Endothelial cell of umbilical vein (primary cell): ENCODE measurements around the gene SDCBP2. TPM values are rescaled to one million over a fixed set of nuclear protein-coding genes. Genes with fewer than 3 reads are reported as not detected.

Source experiments
- BruUV-seq: library from RNA; stranded (reverse); fragments of 400-500 nt; replicated peaks from 2 replicates; lab custom pipeline; 2021; lab: Mats Ljungman, UMichigan
- CTCF ChIA-PET: fragments of 300-600, 350-600 bp; sonication (Branson Sonifier 250); formaldehyde crosslinking; loops from one replicate; lab custom pipeline; 2021; ENCODE audit warnings: antibody characterized with exemption, inconsistent platforms; lab: Charles Lee
- POLR2A ChIA-PET: fragments of 300-600, 350-600 bp; sonication (Branson Sonifier 250); formaldehyde crosslinking; loops from one replicate; lab custom pipeline; 2021; ENCODE audit warnings: antibody characterized with exemption, inconsistent platforms; lab: Charles Lee
- DNase-seq: peaks from one replicate; pipeline ENCODE4 v3.0.0-alpha.2; 2011; ENCODE audit warnings: low read depth, low spot score
- FAIRE-seq: peaks from 2 replicates; lab custom pipeline; 2011; peaks lifted over from hg19 to GRCh38; lab: Jason Lieb, UNC
- H2AFZ ChIP-seq: 2 replicates; pipeline ENCODE4 v1.6.0; 2012; ENCODE audit warnings: low read depth, low read length, control low read depth, inconsistent platforms
- H3K27ac ChIP-seq: 2 replicates; pipeline ENCODE4 v1.5.1; 2011; ENCODE audit warnings: low read depth, mild to moderate bottlenecking, control low read depth, low read length, moderate library complexity; ENCODE audit not compliant: insufficient read depth
- H3K27me3 ChIP-seq, 2 experiments: 2 replicates each; pipeline versions ENCODE4 v1.6.0 to v1.6.1; 2011; ENCODE audit warnings: low read length in 2 of 2, mixed read lengths in 1 of 2; ENCODE audit not compliant: control insufficient read depth in 2 of 2, insufficient read depth in 2 of 2
- H3K36me3 ChIP-seq, 2 experiments: 2 replicates in 1 of 2; 3 replicates in 1 of 2; pipeline ENCODE4 v1.5.1; 2011; ENCODE audit warnings: low read length in 2 of 2, mild to moderate bottlenecking in 1 of 2, moderate library complexity in 1 of 2; ENCODE audit not compliant: control insufficient read depth in 2 of 2, insufficient read depth in 2 of 2; ENCODE audit errors: extremely low read depth in 1 of 2
- H3K4me1 ChIP-seq: 3 replicates; pipeline ENCODE4 v1.5.1; 2011; ENCODE audit warnings: mild to moderate bottlenecking, low read length; ENCODE audit not compliant: control insufficient read depth, insufficient read depth; ENCODE audit errors: extremely low read depth
- H3K4me2 ChIP-seq: 2 replicates; pipeline ENCODE4 v1.6.1; 2011; ENCODE audit warnings: low read length, control low read depth, mixed read lengths; ENCODE audit not compliant: insufficient read depth
- H3K4me3 ChIP-seq, 3 experiments: fragments of 200-600 bp in 1 of 3; sonication (generic), shearing (Covaris generic) in 1 of 3; replicated peaks in 1 of 3; 2 replicates each; pipeline ENCODE4 v1.5.1; 2011 to 2016; ENCODE audit warnings: control low read depth in 3 of 3, low read length in 3 of 3, mild to moderate bottlenecking in 2 of 3, inconsistent platforms in 1 of 3, low read depth in 1 of 3, moderate library complexity in 1 of 3; ENCODE audit not compliant: insufficient read depth in 1 of 3
- H3K79me2 ChIP-seq: 2 replicates; pipeline ENCODE4 v1.6.0; 2012; ENCODE audit warnings: low read length, inconsistent platforms; ENCODE audit not compliant: control insufficient read depth, insufficient read depth
- H3K9ac ChIP-seq: replicated peaks from 2 replicates; pipeline ENCODE3; 2011; ENCODE audit warnings: low read length, control low read depth; ENCODE audit not compliant: insufficient read depth; ENCODE audit errors: extremely low read depth
- H3K9me1 ChIP-seq: replicated peaks from 3 replicates; pipeline ENCODE4 v1.6.0; 2011; ENCODE audit warnings: mild to moderate bottlenecking, low read length; ENCODE audit not compliant: control insufficient read depth, insufficient read depth; ENCODE audit errors: extremely low read depth
- H3K9me3 ChIP-seq: replicated peaks from 2 replicates; pipeline ENCODE4 v1.5.1; 2012; ENCODE audit warnings: low read length, inconsistent platforms; ENCODE audit not compliant: control insufficient read depth, insufficient read depth
- H4K20me1 ChIP-seq: replicated peaks from 2 replicates; pipeline ENCODE3; 2011; ENCODE audit warnings: mild to moderate bottlenecking, low read length; ENCODE audit not compliant: control insufficient read depth, insufficient read depth; ENCODE audit errors: extremely low read depth
- CTCF ChIP-seq, 2 donors: IDR thresholded peaks; 1 replicate in 1 of 2; 2 replicates in 1 of 2; pipeline ENCODE4 v1.5.1; 2011; ENCODE audit warnings: low read length in 2 of 2, mild to moderate bottlenecking in 2 of 2, moderate library complexity in 2 of 2, control low read depth in 1 of 2, inconsistent platforms in 1 of 2, low read depth in 1 of 2; ENCODE audit not compliant: insufficient read depth in 1 of 2; ENCODE audit errors: extremely low read depth in 1 of 2
- EZH2 ChIP-seq: IDR thresholded peaks from 2 replicates; pipeline ENCODE4 v1.6.1; 2012; ENCODE audit warnings: borderline replicate concordance, low read depth, mild to moderate bottlenecking, moderate library complexity, low read length, inconsistent platforms; ENCODE audit not compliant: severe bottlenecking
- FOS ChIP-seq: IDR thresholded peaks from 2 replicates; pipeline ENCODE4 v1.6.1; 2011; ENCODE audit warnings: mild to moderate bottlenecking, low read length, moderate library complexity, borderline replicate concordance; ENCODE audit not compliant: insufficient read depth
- GATA2 ChIP-seq: IDR thresholded peaks from 2 replicates; pipeline ENCODE4 v1.7.0; 2011; ENCODE audit warnings: low read depth, mild to moderate bottlenecking, moderate library complexity, mixed read lengths, low read length; ENCODE audit not compliant: insufficient read length, insufficient read depth
- JUN ChIP-seq: IDR thresholded peaks from 2 replicates; pipeline ENCODE4 v1.6.1; 2011; ENCODE audit warnings: borderline replicate concordance, low read depth; ENCODE audit not compliant: insufficient read length, insufficient read depth
- MAX ChIP-seq: IDR thresholded peaks from 2 replicates; pipeline ENCODE4 v1.6.1; 2011; ENCODE audit not compliant: insufficient read depth, insufficient read length
- MYC ChIP-seq: IDR thresholded peaks from one replicate; pipeline ENCODE4 v1.6.1; 2011; ENCODE audit warnings: mild to moderate bottlenecking, low read depth, low read length
- POLR2A ChIP-seq: IDR thresholded peaks from 2 replicates; pipeline ENCODE4 v1.6.1; 2012; ENCODE audit warnings: low read depth, mild to moderate bottlenecking, control low read depth, low read length
- POLR2AphosphoS5 ChIP-seq: IDR thresholded peaks from 2 replicates; pipeline ENCODE4 v1.6.1; 2012; ENCODE audit warnings: low read depth, mild to moderate bottlenecking, control low read depth, low read length, moderate library complexity; ENCODE audit not compliant: insufficient read depth
- dilution Hi-C: fragments of 300-500 bp; cut with MboI; formaldehyde crosslinking; loops from one replicate; pipeline ENCODE4 v1.15.0; 2019; ENCODE audit warnings: low sequenced_read_pairs; ENCODE audit not compliant: extremely low pct_ligation_motif_present
- intact Hi-C: fragments of 100-400 bp; cut with micrococcal nuclease; formaldehyde crosslinking; loops from one replicate; pipeline ENCODE4 v1.10.0; 2022
- polyA plus RNA-seq, 4 experiments: library from polyadenylated mRNA; depleted of rRNA in 3 of 4; stranded (reverse) in 3 of 4; unstranded in 1 of 4; fragments of >200 nt; gene quantifications; 2 replicates each; pipeline versions ENCODE4 v1.2.1 to v1.2.3, GENCODE V29; 2011 to 2012; ENCODE audit warnings: missing spikeins in 1 of 4
- total RNA-seq: library from RNA; stranded (reverse); gene quantifications from 2 replicates; pipeline ENCODE4 v1.2.3, GENCODE V29; 2021

The SDCBP2 gene
- total and polyA plus RNA-seq, 2 donors (not counting 3 experiments of a cell fraction or from before 2014, with no cell fraction given) = 6.9 to 9.0 TPM

GRCh38 chr20:1287787-1288569, 41.0 kb downstream of the SDCBP2 start:
- no peak overlapping the region for H3K9ac ChIP-seq
- intact Hi-C loops = no loop called here
- H4K20me1 ChIP-seq = no peaks in the 10 kb centered on the region
- dilution Hi-C loops = no loop called here
- H3K9me1 ChIP-seq = no peaks in the 10 kb centered on the region
- TF ChIP-seq POLR2AphosphoS5 = no peak
- TF ChIP-seq MYC = no peak
- no peak for TF ChIP-seq JUN
- TF ChIP-seq EZH2 = no peak
- TF ChIP-seq MAX = no peak
- TF ChIP-seq POLR2A = no peak
- no peak for TF ChIP-seq CTCF (IDR thresholded peaks at IDR 0.05; ENCODE audit: extremely low read depth in 1 of 2, insufficient read depth in 1 of 2, low read depth in 1 of 2, low read length in 2 of 2)
- TF ChIP-seq FOS = no peak
- TF ChIP-seq GATA2 = no peak
- no TSS peak for BruUV-seq
- H3K4me2 ChIP-seq = no peak overlapping the region
- H3K4me1 ChIP-seq = no peaks in the 10 kb centered on the region
- DNase-seq = no peak
- ChIA-PET POLR2A (interaction anchor here (0.7 kb wide), 1 partner anchor 101 kb away, joined by 9 read pairs; no protein-coding TSS in a partner anchor), CTCF (interaction anchor here (1.1 kb wide), 1 partner anchor 12 kb away, joined by 3 read pairs; no protein-coding TSS in a partner anchor)
- no peaks in the 10 kb centered on the region for H3K79me2 ChIP-seq
- H2AFZ ChIP-seq = no peak overlapping the region
- H3K9me3 ChIP-seq = no peaks in the 10 kb centered on the region
- FAIRE-seq = no peak
- no peaks in the 10 kb centered on the region for H3K27me3 ChIP-seq
- H3K4me3 ChIP-seq = no peak overlapping the region
- H3K36me3 ChIP-seq = no peaks in the 10 kb centered on the region
- no peak overlapping the region for H3K27ac ChIP-seq
